Measurements from ENCODE around the gene PRCC.
"Not testable (repeated sequence)": the region's sequence is repeated elsewhere in the genome, so short reads cannot be mapped to it uniquely, and the experiment has no call there.

PRCC gene

GRCh38 chr1:156760796-156761104 is 6.6 kb upstream of the PRCC start:
- no peak overlapping the region for H3K4me3 Mint-ChIP-seq
- intact Hi-C loops (cut with micrococcal nuclease) = no loop called here
- peaks cover 5% of the 10 kb centered on the region for H3K4me1 Mint-ChIP-seq (ENCODE audit: low read depth)
- no peak overlapping the region for H3K27ac Mint-ChIP-seq
- no peaks in the 10 kb centered on the region for H3K9me3 Mint-ChIP-seq
- H3K27me3 Mint-ChIP-seq = no peaks in the 10 kb centered on the region
- H3K36me3 Mint-ChIP-seq (ENCODE audit: low read depth) = peaks cover 5% of the 10 kb centered on the region

- H3K4me3 Mint-ChIP-seq; H3K27ac Mint-ChIP-seq; H3K36me3 Mint-ChIP-seq (ENCODE audit: low read depth); H3K9me3 Mint-ChIP-seq; intact Hi-C loops (cut with micrococcal nuclease); H3K27me3 Mint-ChIP-seq: not testable (repeated sequence)
- H3K4me1 Mint-ChIP-seq (ENCODE audit: low read depth) = peaks cover 35% of the 10 kb centered on the region
Observed at GRCh38 chr1:156765136-156765535, 2.2 kb upstream of the PRCC start.

- Mint-ChIP-seq H3K36me3 (ENCODE audit: low read depth) (peaks cover 15% of the 10 kb centered on the region), H3K4me1 (ENCODE audit: low read depth) (peaks cover 41% of the 10 kb centered on the region), H3K9me3 (no peaks in the 10 kb centered on the region), H3K27ac (no peak overlapping the region), H3K4me3 (no peak overlapping the region), H3K27me3 (no peaks in the 10 kb centered on the region)
- intact Hi-C loops (cut with micrococcal nuclease) = no loop called here
Observed at GRCh38 chr1:156765666-156766065, 1.7 kb upstream of the PRCC start.

GRCh38 chr1:156766298-156767100 is 836 bp upstream of the PRCC start:
- H3K4me1 Mint-ChIP-seq (ENCODE audit: low read depth) = peaks cover 49% of the 10 kb centered on the region
- no peak overlapping the region for H3K4me3 Mint-ChIP-seq
- intact Hi-C loops (cut with micrococcal nuclease) = loop anchor here (1.0 kb wide), 3 partner anchors 15 to 38 kb away; partner anchors contain the start of genes HDGF, ISG20L2, METTL25B and MRPL24
- H3K27me3 Mint-ChIP-seq = no peaks in the 10 kb centered on the region
- no peak overlapping the region for H3K27ac Mint-ChIP-seq
- no peaks in the 10 kb centered on the region for H3K9me3 Mint-ChIP-seq
- H3K36me3 Mint-ChIP-seq (ENCODE audit: low read depth) = peaks cover 23% of the 10 kb centered on the region

- H3K36me3 Mint-ChIP-seq (ENCODE audit: low read depth) = peaks cover 36% of the 10 kb centered on the region
- H3K27me3 Mint-ChIP-seq = no peaks in the 10 kb centered on the region
- H3K4me3 Mint-ChIP-seq = no peak overlapping the region
- intact Hi-C loops (cut with micrococcal nuclease) = loop anchor here (1.0 kb wide), 3 partner anchors 17 to 40 kb away; partner anchors contain the start of genes HDGF, ISG20L2, METTL25B and MRPL24
- H3K4me1 Mint-ChIP-seq (ENCODE audit: low read depth) = peaks cover 60% of the 10 kb centered on the region
- H3K27ac Mint-ChIP-seq = no peak overlapping the region
- H3K9me3 Mint-ChIP-seq = no peaks in the 10 kb centered on the region
Observed at GRCh38 chr1:156767879-156768604, 707 bp downstream of the PRCC start.

GRCh38 chr1:156768610-156769295 is 1.4 kb downstream of the PRCC start:
- Mint-ChIP-seq H3K27ac (no peak overlapping the region), H3K9me3 (no peaks in the 10 kb centered on the region), H3K27me3 (no peaks in the 10 kb centered on the region), H3K4me3 (no peak overlapping the region), H3K4me1 (ENCODE audit: low read depth) (peaks cover 61% of the 10 kb centered on the region), H3K36me3 (ENCODE audit: low read depth) (peaks cover 38% of the 10 kb centered on the region)
- intact Hi-C loops (cut with micrococcal nuclease) = no loop called here

- Mint-ChIP-seq H3K36me3 (ENCODE audit: low read depth) (peaks cover 44% of the 10 kb centered on the region), H3K9me3 (no peaks in the 10 kb centered on the region), H3K4me1 (ENCODE audit: low read depth) (peaks cover 54% of the 10 kb centered on the region), H3K27ac (no peak overlapping the region), H3K27me3 (no peaks in the 10 kb centered on the region), H3K4me3 (no peak overlapping the region)
- intact Hi-C loops (cut with micrococcal nuclease) = no loop called here
Observed at GRCh38 chr1:156772222-156772621, 4.9 kb downstream of the PRCC start.

GRCh38 chr1:156772728-156773497 is 5.6 kb downstream of the PRCC start:
- H3K9me3 Mint-ChIP-seq = no peaks in the 10 kb centered on the region
- H3K4me3 Mint-ChIP-seq = no peak overlapping the region
- intact Hi-C loops (cut with micrococcal nuclease) = no loop called here
- no peak overlapping the region for H3K27ac Mint-ChIP-seq
- H3K27me3 Mint-ChIP-seq = no peaks in the 10 kb centered on the region
- H3K4me1 Mint-ChIP-seq (ENCODE audit: low read depth) = peaks cover 60% of the 10 kb centered on the region
- peaks cover 44% of the 10 kb centered on the region for H3K36me3 Mint-ChIP-seq (ENCODE audit: low read depth)

GRCh38 chr1:156773607-156774006 is 6.3 kb downstream of the PRCC start:
- no peaks in the 10 kb centered on the region for H3K27me3 Mint-ChIP-seq
- H3K4me3 Mint-ChIP-seq = no peak overlapping the region
- peaks cover 57% of the 10 kb centered on the region for H3K4me1 Mint-ChIP-seq (ENCODE audit: low read depth)
- no peaks in the 10 kb centered on the region for H3K9me3 Mint-ChIP-seq
- intact Hi-C loops (cut with micrococcal nuclease) = no loop called here
- no peak overlapping the region for H3K27ac Mint-ChIP-seq
- H3K36me3 Mint-ChIP-seq (ENCODE audit: low read depth) = peaks cover 50% of the 10 kb centered on the region

GRCh38 chr1:156775799-156776198 is 8.5 kb downstream of the PRCC start:
- Mint-ChIP-seq H3K27ac (no peak overlapping the region), H3K4me1 (ENCODE audit: low read depth) (peaks cover 35% of the 10 kb centered on the region), H3K36me3 (ENCODE audit: low read depth) (peaks cover 38% of the 10 kb centered on the region), H3K27me3 (no peaks in the 10 kb centered on the region), H3K4me3 (no peak overlapping the region), H3K9me3 (no peaks in the 10 kb centered on the region)
- intact Hi-C loops (cut with micrococcal nuclease) = no loop called here

- H3K27me3 Mint-ChIP-seq = no peaks in the 10 kb centered on the region
- no peak overlapping the region for H3K27ac Mint-ChIP-seq
- intact Hi-C loops (cut with micrococcal nuclease) = no loop called here
- no peaks in the 10 kb centered on the region for H3K9me3 Mint-ChIP-seq
- H3K4me3 Mint-ChIP-seq = no peak overlapping the region
- H3K36me3 Mint-ChIP-seq (ENCODE audit: low read depth) = peaks cover 40% of the 10 kb centered on the region
- H3K4me1 Mint-ChIP-seq (ENCODE audit: low read depth) = peaks cover 35% of the 10 kb centered on the region
Observed at GRCh38 chr1:156776942-156777341, 9.6 kb downstream of the PRCC start.

GRCh38 chr1:156777573-156777972 is 10.2 kb downstream of the PRCC start:
- Mint-ChIP-seq H3K4me1 (ENCODE audit: low read depth) (peaks cover 31% of the 10 kb centered on the region), H3K36me3 (ENCODE audit: low read depth) (peaks cover 40% of the 10 kb centered on the region), H3K27ac (no peak overlapping the region), H3K9me3 (no peaks in the 10 kb centered on the region), H3K27me3 (no peaks in the 10 kb centered on the region), H3K4me3 (no peak overlapping the region)
- intact Hi-C loops (cut with micrococcal nuclease) = no loop called here

GRCh38 chr1:156781585-156782186 is 14.4 kb downstream of the PRCC start:
- Mint-ChIP-seq H3K4me1 (ENCODE audit: low read depth) (peaks cover 26% of the 10 kb centered on the region), H3K27ac (no peak overlapping the region), H3K9me3 (no peaks in the 10 kb centered on the region), H3K36me3 (ENCODE audit: low read depth) (peaks cover 63% of the 10 kb centered on the region), H3K4me3 (no peak overlapping the region), H3K27me3 (no peaks in the 10 kb centered on the region)
- intact Hi-C loops (cut with micrococcal nuclease) = no loop called here

Data from dendritic cell treated with granulocyte-macrophage colony-stimulating factor and Interleukin-4, amounts not matched to agents 40 ng/mL and 50 ng/mL, for 4 days (primary cell).